Measurements from ENCODE around the gene COL25A1.

The COL25A1 gene

GRCh38 chr4:109049926-109050325 is 252.5 kb downstream of the COL25A1 start:
- H3K9me3 ChIP-seq (ENCODE audit: low read depth, low read length) = no peaks in the 10 kb centered on the region
- DNase-seq (ENCODE audit: low read depth, low spot score) = no peak
- no peak overlapping the region for H3K9ac ChIP-seq (ENCODE audit: insufficient read length)
- H3K27ac ChIP-seq = no peak overlapping the region
- H3K36me3 ChIP-seq (ENCODE audit: insufficient read depth, low read length) = no peaks in the 10 kb centered on the region
- no peak overlapping the region for H3K4me3 ChIP-seq
- TF ChIP-seq POLR2AphosphoS5 (IDR thresholded peaks at IDR 0.05; ENCODE audit: borderline replicate concordance, low read depth, low read length) (no peak), FOXP2 (optimal IDR thresholded peaks at IDR 0.05; ENCODE audit: control extremely low read depth, extremely low read length, insufficient read depth) (no peak), EZH2 (IDR thresholded peaks at IDR 0.05) (no peak)

- no peak for TF ChIP-seq EZH2 (IDR thresholded peaks at IDR 0.05)
- TF ChIP-seq POLR2AphosphoS5 (IDR thresholded peaks at IDR 0.05; ENCODE audit: borderline replicate concordance, low read depth, low read length) = no peak
- no peak for TF ChIP-seq FOXP2 (optimal IDR thresholded peaks at IDR 0.05; ENCODE audit: control extremely low read depth, extremely low read length, insufficient read depth)
- no peak overlapping the region for H3K4me3 ChIP-seq
- H3K9me3 ChIP-seq (ENCODE audit: low read depth, low read length) = no peaks in the 10 kb centered on the region
- H3K36me3 ChIP-seq (ENCODE audit: insufficient read depth, low read length) = no peaks in the 10 kb centered on the region
- DNase-seq (ENCODE audit: low read depth, low spot score) = no peak
- no peak overlapping the region for H3K9ac ChIP-seq (ENCODE audit: insufficient read length)
- no peak overlapping the region for H3K27ac ChIP-seq
Observed at GRCh38 chr4:109046471-109047201, 255.8 kb downstream of the COL25A1 start.

GRCh38 chr4:109044431-109044830 is 258.0 kb downstream of the COL25A1 start:
- Histone ChIP-seq H3K4me3 (no peak overlapping the region), H3K9me3 (ENCODE audit: low read depth, low read length) (no peaks in the 10 kb centered on the region), H3K36me3 (ENCODE audit: insufficient read depth, low read length) (no peaks in the 10 kb centered on the region), H3K9ac (ENCODE audit: insufficient read length) (no peak overlapping the region), H3K27ac (no peak overlapping the region)
- TF ChIP-seq EZH2 (IDR thresholded peaks at IDR 0.05) (no peak), POLR2AphosphoS5 (IDR thresholded peaks at IDR 0.05; ENCODE audit: borderline replicate concordance, low read depth, low read length) (no peak), FOXP2 (optimal IDR thresholded peaks at IDR 0.05; ENCODE audit: control extremely low read depth, extremely low read length, insufficient read depth) (no peak)
- no peak for DNase-seq (ENCODE audit: low read depth, low spot score)

- no peak overlapping the region for H3K4me3 ChIP-seq
- no peak for DNase-seq (ENCODE audit: low read depth, low spot score)
- no peak overlapping the region for H3K9ac ChIP-seq (ENCODE audit: insufficient read length)
- no peak for TF ChIP-seq EZH2 (IDR thresholded peaks at IDR 0.05)
- TF ChIP-seq FOXP2 (optimal IDR thresholded peaks at IDR 0.05; ENCODE audit: control extremely low read depth, extremely low read length, insufficient read depth) = no peak
- TF ChIP-seq POLR2AphosphoS5 (IDR thresholded peaks at IDR 0.05; ENCODE audit: borderline replicate concordance, low read depth, low read length) = no peak
- H3K27ac ChIP-seq = no peak overlapping the region
- H3K36me3 ChIP-seq (ENCODE audit: insufficient read depth, low read length) = no peaks in the 10 kb centered on the region
- H3K9me3 ChIP-seq (ENCODE audit: low read depth, low read length) = no peaks in the 10 kb centered on the region
Observed at GRCh38 chr4:109043286-109043685, 259.2 kb downstream of the COL25A1 start.

GRCh38 chr4:109041463-109042360 is 260.7 kb downstream of the COL25A1 start:
- H3K36me3 ChIP-seq (ENCODE audit: insufficient read depth, low read length) = no peaks in the 10 kb centered on the region
- no peak overlapping the region for H3K4me3 ChIP-seq
- no peak overlapping the region for H3K9ac ChIP-seq (ENCODE audit: insufficient read length)
- no peak overlapping the region for H3K27ac ChIP-seq
- H3K9me3 ChIP-seq (ENCODE audit: low read depth, low read length) = no peaks in the 10 kb centered on the region
- no peak for DNase-seq (ENCODE audit: low read depth, low spot score)
- TF ChIP-seq POLR2AphosphoS5 (IDR thresholded peaks at IDR 0.05; ENCODE audit: borderline replicate concordance, low read depth, low read length) (no peak), FOXP2 (optimal IDR thresholded peaks at IDR 0.05; ENCODE audit: control extremely low read depth, extremely low read length, insufficient read depth) (no peak), EZH2 (IDR thresholded peaks at IDR 0.05) (no peak)

- no peak overlapping the region for H3K27ac ChIP-seq
- no peaks in the 10 kb centered on the region for H3K36me3 ChIP-seq (ENCODE audit: insufficient read depth, low read length)
- no peak overlapping the region for H3K4me3 ChIP-seq
- TF ChIP-seq FOXP2 (optimal IDR thresholded peaks at IDR 0.05; ENCODE audit: control extremely low read depth, extremely low read length, insufficient read depth) (no peak), POLR2AphosphoS5 (IDR thresholded peaks at IDR 0.05; ENCODE audit: borderline replicate concordance, low read depth, low read length) (no peak), EZH2 (IDR thresholded peaks at IDR 0.05) (no peak)
- H3K9me3 ChIP-seq (ENCODE audit: low read depth, low read length) = no peaks in the 10 kb centered on the region
- no peak overlapping the region for H3K9ac ChIP-seq (ENCODE audit: insufficient read length)
- no peak for DNase-seq (ENCODE audit: low read depth, low spot score)
Observed at GRCh38 chr4:109040441-109040840, 262.0 kb downstream of the COL25A1 start.

GRCh38 chr4:109037026-109037425 is 265.4 kb downstream of the COL25A1 start:
- H3K27ac ChIP-seq = no peak overlapping the region

GRCh38 chr4:109033993-109034392 is 268.5 kb downstream of the COL25A1 start:
- TF ChIP-seq EZH2 (IDR thresholded peaks at IDR 0.05) (no peak), POLR2AphosphoS5 (IDR thresholded peaks at IDR 0.05; ENCODE audit: borderline replicate concordance, low read depth, low read length) (no peak), FOXP2 (optimal IDR thresholded peaks at IDR 0.05; ENCODE audit: control extremely low read depth, extremely low read length, insufficient read depth) (no peak)
- H3K4me3 ChIP-seq = no peak overlapping the region
- no peak overlapping the region for H3K27ac ChIP-seq
- DNase-seq (ENCODE audit: low read depth, low spot score) = no peak
- H3K36me3 ChIP-seq (ENCODE audit: insufficient read depth, low read length) = no peaks in the 10 kb centered on the region
- no peak overlapping the region for H3K9ac ChIP-seq (ENCODE audit: insufficient read length)
- no peaks in the 10 kb centered on the region for H3K9me3 ChIP-seq (ENCODE audit: low read depth, low read length)

More at GRCh38 chr4:109037026-109037425, 265.4 kb downstream of the COL25A1 start:
- Histone ChIP-seq H3K36me3 (ENCODE audit: insufficient read depth, low read length) (no peaks in the 10 kb centered on the region), H3K4me3 (no peak overlapping the region), H3K9ac (ENCODE audit: insufficient read length) (no peak overlapping the region), H3K9me3 (ENCODE audit: low read depth, low read length) (no peaks in the 10 kb centered on the region)
- TF ChIP-seq EZH2 (IDR thresholded peaks at IDR 0.05) (no peak), POLR2AphosphoS5 (IDR thresholded peaks at IDR 0.05; ENCODE audit: borderline replicate concordance, low read depth, low read length) (no peak), FOXP2 (optimal IDR thresholded peaks at IDR 0.05; ENCODE audit: control extremely low read depth, extremely low read length, insufficient read depth) (no peak)
- no peak for DNase-seq (ENCODE audit: low read depth, low spot score)
